MM.1S (cell line): ENCODE results near the gene RNF208.

Experiments used
- CTCF ChIP-seq: fragments of 300-600 bp; sonication (generic); IDR thresholded peaks from 2 replicates; pipeline ENCODE4 v1.5.1; 2016; ENCODE audit warnings: antibody characterized with exemption, low read length, mixed read lengths
- EZH2 ChIP-seq: fragments of 300-600 bp; sonication (generic); optimal IDR thresholded peaks from 2 replicates; pipeline ENCODE3; 2017; ENCODE audit warnings: low read depth, mild to moderate bottlenecking, antibody characterized with exemption, low read length, mixed read lengths

GRCh38 chr9:137254624-137255447, 32.8 kb upstream of the RNF208 start, which contains the start of gene NELFB:
- TF ChIP-seq EZH2 (no peak), CTCF (no peak)
